Spleen (tissue), 7 donors: ENCODE results near the gene PCNX3.

Experiments used
- CTCF ChIP-seq, 11 experiments: fragments of 200-600 bp in 7 of 11; fragments of 450-650 bp in 4 of 11; sonication (generic) in 4 of 11; IDR thresholded peaks in 8 of 11; conservative IDR thresholded peaks in 3 of 11; 1 replicate in 7 of 11; 2 replicates in 4 of 11; pipeline versions ENCODE4 v1.4.0 to v1.8.0; 2016 to 2021; ENCODE audit warnings: antibody characterized with exemption in 11 of 11, inconsistent platforms in 4 of 11, mild to moderate bottlenecking in 1 of 11
- POLR2A ChIP-seq, 3 donors: fragments of 450-650 bp; IDR thresholded peaks; one replicate each; pipeline ENCODE4 v1.5.1; 2017; ENCODE audit warnings: antibody characterized with exemption in 3 of 3, mild to moderate bottlenecking in 1 of 3
- POLR2AphosphoS5 ChIP-seq, 3 donors: sonication (generic); formaldehyde crosslinking; IDR thresholded peaks; one replicate each; pipeline ENCODE4 v1.5.1; 2017; ENCODE audit warnings: antibody characterized with exemption in 3 of 3
- donor health status: DM: no; HTN: no; CAD: no; lungs with moderate emphysema.
- donor health status: DM: no; HTN: no; CAD: no.
- donor health status: DM: no; HTN: no; CAD: no.

DNA sequence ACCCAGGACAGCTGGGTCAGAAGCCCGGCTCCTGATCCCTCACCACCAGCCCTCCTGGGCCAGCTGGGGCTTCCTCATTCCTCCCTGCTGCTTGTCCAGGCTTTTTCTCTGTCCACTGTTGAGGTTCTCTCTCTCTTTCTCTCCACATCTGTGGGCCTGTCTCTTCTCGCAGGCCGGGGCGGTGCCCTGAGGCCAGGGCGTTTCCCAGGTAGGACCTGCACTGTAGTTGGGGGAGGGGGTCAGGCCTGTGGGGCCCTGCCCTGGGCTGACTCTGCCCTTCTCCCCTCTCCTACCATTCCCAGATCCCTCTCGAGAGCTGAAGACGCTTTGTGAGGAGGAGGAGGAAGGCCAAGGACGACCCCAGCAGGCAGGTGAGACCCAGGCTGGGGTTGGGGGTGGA lies 34.8 kb upstream of the PCNX3 start:
- TF ChIP-seq CTCF (IDR thresholded peaks at IDR 0.05 in 8 of 11, conservative IDR thresholded peaks at IDR 0.05 in 3 of 11) (no peak), POLR2AphosphoS5 (IDR thresholded peaks at IDR 0.05) (peak in 2 of 3 donors; percentile 21 to 37), POLR2A (IDR thresholded peaks at IDR 0.05) (no peak)
